Esophagus (tissue), 2 donors: ENCODE measurements around the gene PROZ. TPM values are rescaled to one million over a fixed set of nuclear protein-coding genes. Genes with fewer than 3 reads are reported as not detected.

ENCODE experiments used
- H3K27ac ChIP-seq, 2 donors: one replicate each; pipeline ENCODE4 v1.5.1; 2013; ENCODE audit warnings: low read depth in 2 of 2, mild to moderate bottlenecking in 2 of 2, inconsistent platforms in 1 of 2, low read length in 1 of 2, moderate library complexity in 1 of 2
- H3K27me3 ChIP-seq, 2 donors: one replicate each; pipeline ENCODE4 v1.6.1; 2013; ENCODE audit warnings: low read length in 2 of 2, control low read depth in 1 of 2, mild to moderate bottlenecking in 1 of 2; ENCODE audit not compliant: insufficient read depth in 2 of 2, control insufficient read depth in 1 of 2
- H3K36me3 ChIP-seq, 2 donors: one replicate each; pipeline ENCODE4 v1.6.1; 2013; ENCODE audit warnings: low read length in 1 of 2; ENCODE audit not compliant: control insufficient read depth in 2 of 2, insufficient read depth in 2 of 2
- H3K4me1 ChIP-seq, 2 donors: one replicate each; pipeline ENCODE4 v1.6.1; 2013; ENCODE audit warnings: low read length in 1 of 2; ENCODE audit not compliant: control insufficient read depth in 2 of 2, insufficient read depth in 2 of 2
- H3K4me3 ChIP-seq, 2 donors: one replicate each; pipeline ENCODE4 v1.5.1; 2013; ENCODE audit warnings: low read length in 2 of 2, mild to moderate bottlenecking in 2 of 2, low read depth in 1 of 2, moderate library complexity in 1 of 2
- H3K9me3 ChIP-seq, 2 donors: one replicate each; pipeline ENCODE4 v1.6.1; 2013; ENCODE audit warnings: mild to moderate bottlenecking in 2 of 2, low read depth in 1 of 2, low read length in 1 of 2, moderate library complexity in 1 of 2; ENCODE audit not compliant: control insufficient read depth in 2 of 2, insufficient read depth in 1 of 2
- WGBS, 2 donors: extraction: QIAGEN DNeasy Blood & Tissue Kit; methylation state at CpG; one replicate each; pipeline ENCODE4 v1.1.7; 2013; 5-methylcytosine and 5-hydroxymethylcytosine counted together
- polyA plus RNA-seq, 2 donors: library from polyadenylated mRNA; stranded (reverse); fragments of 200-250 nt; gene quantifications; one replicate each; pipeline ENCODE4 v1.2.3, GENCODE V29; 2013
- donor health status: healthy with polysubstance abuse.
- donor health status: Bipolar disorder and iron deficiency.

PROZ gene
- polyA plus RNA-seq, 2 donors = not detected

GRCh38 chr13:113202912-113203311 is 44.5 kb downstream of the PROZ start:
- Histone ChIP-seq H3K4me1 (peaks cover 4 to 10% of the 10 kb centered on the region in 2 donors), H3K27ac (no peak overlapping the region), H3K4me3 (no peak overlapping the region), H3K9me3 (no peaks in the 10 kb centered on the region), H3K36me3 (peaks cover 11 to 12% of the 10 kb centered on the region in 2 donors), H3K27me3 (no peaks in the 10 kb centered on the region)
- WGBS, 2 donors = 90 to 91% methylated on average over 4 of the region's 4 CpGs

- 94 to 96% methylated on average over 12 of the region's 12 CpGs for WGBS, 2 donors
- peaks cover 4 to 11% of the 10 kb centered on the region in 2 donors for H3K4me1 ChIP-seq
Observed at GRCh38 chr13:113203507-113204377, 45.3 kb downstream of the PROZ start.

GRCh38 chr13:113204378-113204734 is 45.9 kb downstream of the PROZ start:
- Histone ChIP-seq H3K27ac (no peak overlapping the region), H3K9me3 (no peaks in the 10 kb centered on the region), H3K4me1 (peaks cover 4 to 11% of the 10 kb centered on the region in 2 donors), H3K4me3 (no peak overlapping the region), H3K27me3 (no peaks in the 10 kb centered on the region), H3K36me3 (peaks cover 6 to 9% of the 10 kb centered on the region in 2 donors)
- WGBS, 2 donors = 87 to 88% methylated on average over 5 of the region's 5 CpGs

More at GRCh38 chr13:113203507-113204377, 45.3 kb downstream of the PROZ start:
- H3K4me3 ChIP-seq = no peak overlapping the region
- H3K9me3 ChIP-seq = no peaks in the 10 kb centered on the region
- no peak overlapping the region for H3K27ac ChIP-seq
- peaks cover 11 to 12% of the 10 kb centered on the region in 2 donors for H3K36me3 ChIP-seq
- H3K27me3 ChIP-seq = no peaks in the 10 kb centered on the region

GRCh38 chr13:113205428-113205931 is 47.0 kb downstream of the PROZ start:
- 54 to 65% methylated on average over 5 of the region's 5 CpGs for WGBS, 2 donors
- H3K36me3 ChIP-seq = peaks cover 0 to 6% of the 10 kb centered on the region in 2 donors
- peaks cover 4 to 11% of the 10 kb centered on the region in 2 donors for H3K4me1 ChIP-seq
- no peaks in the 10 kb centered on the region for H3K9me3 ChIP-seq
- H3K27me3 ChIP-seq = no peaks in the 10 kb centered on the region
- no peak overlapping the region for H3K27ac ChIP-seq
- no peak overlapping the region for H3K4me3 ChIP-seq

- 25 to 33% methylated on average over 3 of the region's 3 CpGs for WGBS, 2 donors
- peaks cover 4 to 11% of the 10 kb centered on the region in 2 donors for H3K4me1 ChIP-seq
- peak overlapping the region in 1 of 2 donors; percentile 74 for H3K4me3 ChIP-seq
- H3K27me3 ChIP-seq = no peaks in the 10 kb centered on the region
- peak overlapping the region in 1 of 2 donors; percentile 100 for H3K27ac ChIP-seq
- H3K9me3 ChIP-seq = no peaks in the 10 kb centered on the region
- H3K36me3 ChIP-seq = peaks cover 0 to 8% of the 10 kb centered on the region in 2 donors
Observed at GRCh38 chr13:113207460-113207859, 49.0 kb downstream of the PROZ start.

GRCh38 chr13:113207890-113208420 is 49.5 kb downstream of the PROZ start:
- Histone ChIP-seq H3K9me3 (no peaks in the 10 kb centered on the region), H3K27ac (peak overlapping the region; percentile 100), H3K4me1 (peaks cover 4 to 11% of the 10 kb centered on the region in 2 donors), H3K4me3 (peak overlapping the region; percentile 72 to 74), H3K36me3 (peaks cover 0 to 8% of the 10 kb centered on the region in 2 donors), H3K27me3 (no peaks in the 10 kb centered on the region)
- WGBS, 2 donors = 0% methylated on average over 35 to 44 of the region's 44 CpGs

- Histone ChIP-seq H3K9me3 (no peaks in the 10 kb centered on the region), H3K4me1 (peaks cover 1 to 8% of the 10 kb centered on the region in 2 donors), H3K36me3 (peaks cover 0 to 8% of the 10 kb centered on the region in 2 donors), H3K4me3 (peak within 1 kb of the TSS; percentile 72 to 74), H3K27ac (peak within 1 kb of the TSS; percentile 100), H3K27me3 (no peaks in the 10 kb centered on the region)
- WGBS, 2 donors = 0 to 1% methylated on average over 83 to 103 of the region's 103 CpGs
Observed at GRCh38 chr13:113208421-113209335, 50.2 kb downstream of the PROZ start, which contains the start of gene PCID2. PCID2 (minus strand) TSS chr13:113208669; CDS start chr13:113208634, 35 bp downstream.

GRCh38 chr13:113209336-113209758 is 50.9 kb downstream of the PROZ start, which contains the start of gene CUL4A:
CUL4A (plus strand) TSS chr13:113209613; CDS start chr13:113209628, 15 bp downstream.
- H3K27ac ChIP-seq = peak within 1 kb of the TSS; percentile 100
- WGBS, 2 donors = 1% methylated on average over 43 to 66 of the region's 66 CpGs
- peaks cover 0 to 2% of the 10 kb centered on the region in 2 donors for H3K36me3 ChIP-seq
- peaks cover 0 to 6% of the 10 kb centered on the region in 2 donors for H3K4me1 ChIP-seq
- no peaks in the 10 kb centered on the region for H3K9me3 ChIP-seq
- H3K27me3 ChIP-seq = no peaks in the 10 kb centered on the region
- peak within 1 kb of the TSS; percentile 72 to 74 for H3K4me3 ChIP-seq
